CD4-positive, CD25-positive, alpha-beta regulatory T cell (primary cell): ENCODE data around the gene SPSB2. TPM values are rescaled to one million over a fixed set of nuclear protein-coding genes. Genes with fewer than 3 reads are reported as not detected.
"Not testable (repeated sequence)": the region's sequence is repeated elsewhere in the genome, so short reads cannot be mapped to it uniquely, and the experiment has no call there.

Source experiments
- ATAC-seq, 2 donors: fragments of 150-1000 bp; cut with Tn5 transposase; one replicate each; pipeline ENCODE4 v1.10.0; 2021; ENCODE audit warnings: low read depth in 2 of 2, moderate number of reproducible peaks in 2 of 2, moderate library complexity in 1 of 2
- DNase-seq, 3 donors: peaks; one replicate each; pipeline versions ENCODE4 v3.0.0 to v3.0.0-alpha.2; 2012 to 2022; ENCODE audit warnings: mixed read lengths in 1 of 3
- H3K27ac ChIP-seq: one replicate; pipeline ENCODE4 v1.7.0; 2013; ENCODE audit warnings: mild to moderate bottlenecking, low read length; ENCODE audit not compliant: insufficient read depth, poor library complexity, severe bottlenecking
- H3K27me3 ChIP-seq: one replicate; pipeline ENCODE4 v1.7.0; 2013; ENCODE audit warnings: low read length; ENCODE audit not compliant: control insufficient read depth, insufficient read depth
- H3K36me3 ChIP-seq: one replicate; pipeline ENCODE4 v1.7.0; 2013; ENCODE audit warnings: mild to moderate bottlenecking, low read length, moderate library complexity; ENCODE audit not compliant: control insufficient read depth, insufficient read depth
- H3K4me1 ChIP-seq: 2 replicates; pipeline ENCODE4 v1.7.0; 2013; ENCODE audit warnings: mild to moderate bottlenecking, low read length; ENCODE audit not compliant: insufficient read depth, control insufficient read depth, poor library complexity, severe bottlenecking
- H3K4me3 ChIP-seq: one replicate; pipeline ENCODE4 v1.7.0; 2013; ENCODE audit warnings: low read depth, mild to moderate bottlenecking, low read length, moderate library complexity
- H3K9me3 ChIP-seq, 2 experiments: 1 replicate in 1 of 2; 2 replicates in 1 of 2; pipeline ENCODE4 v1.7.0; 2013; ENCODE audit warnings: low read length in 2 of 2, mild to moderate bottlenecking in 1 of 2, moderate library complexity in 1 of 2; ENCODE audit not compliant: control insufficient read depth in 2 of 2
- H3K27ac Mint-ChIP-seq, 3 donors: one replicate each; pipeline ENCODE4 v1.8.0; 2020 to 2022; ENCODE audit warnings: mild to moderate bottlenecking in 3 of 3, mixed read lengths in 3 of 3, moderate library complexity in 2 of 3
- H3K27me3 Mint-ChIP-seq: one replicate; pipeline ENCODE4 v1.8.0; 2022; ENCODE audit warnings: mild to moderate bottlenecking, mixed read lengths
- H3K36me3 Mint-ChIP-seq: one replicate; pipeline ENCODE4 v1.8.0; 2020; ENCODE audit warnings: mixed read lengths
- H3K4me1 Mint-ChIP-seq, 4 donors: one replicate each; pipeline ENCODE4 v1.8.0; 2020 to 2022; ENCODE audit warnings: mixed read lengths in 4 of 4, mild to moderate bottlenecking in 1 of 4
- H3K4me3 Mint-ChIP-seq, 4 donors: one replicate each; pipeline ENCODE4 v1.8.0; 2020 to 2022; ENCODE audit warnings: mild to moderate bottlenecking in 4 of 4, mixed read lengths in 4 of 4, moderate library complexity in 3 of 4
- H3K9me3 Mint-ChIP-seq, 7 donors: one replicate each; pipeline ENCODE4 v1.8.0; 2020 to 2022; ENCODE audit warnings: mixed read lengths in 7 of 7, mild to moderate bottlenecking in 3 of 7, moderate library complexity in 2 of 7
- polyA plus RNA-seq, 4 donors: library from polyadenylated mRNA; unstranded; fragments of 300-500 nt; fragmentation: Illumina TruSeq; gene quantifications; one replicate each; pipeline ENCODE4 v1.2.3, GENCODE V29; 2021
- total RNA-seq: library from RNA; stranded (reverse); gene quantifications from one replicate; pipeline ENCODE4 v1.2.3, GENCODE V29; 2022

SPSB2 gene
- total and polyA plus RNA-seq, 5 donors from 2014 or later, result 8.0 to 19.2 (median 12.4) TPM

- Histone ChIP-seq H3K4me3 (no peak overlapping the region), H3K9me3 (no peaks in the 10 kb centered on the region), H3K27ac (peak overlapping the region; percentile 81), H3K4me1 (peaks cover 28% of the 10 kb centered on the region), H3K36me3 (peaks cover 21% of the 10 kb centered on the region), H3K27me3 (no peaks in the 10 kb centered on the region)
- H3K4me1 Mint-ChIP-seq, result peaks cover 0 to 48% (median 26%) of the 10 kb centered on the region in 4 donors
- H3K27me3 Mint-ChIP-seq, result no peaks in the 10 kb centered on the region
- H3K36me3 Mint-ChIP-seq, result peaks cover 20% of the 10 kb centered on the region
- peak overlapping the region; percentile 76 to 99 (median 88) for H3K4me3 Mint-ChIP-seq
- ATAC-seq, result no peak
- peak overlapping the region in 2 of 3 donors; percentile 14 to 86 for H3K27ac Mint-ChIP-seq
- no peaks in the 10 kb centered on the region for H3K9me3 Mint-ChIP-seq
- no peak for DNase-seq
Observed at GRCh38 chr12:6915789-6916285, 42.7 kb upstream of the SPSB2 start.

GRCh38 chr12:6914947-6915788 is 42.1 kb upstream of the SPSB2 start:
- no peak for ATAC-seq

GRCh38 chr12:6914246-6914946 is 41.3 kb upstream of the SPSB2 start, which contains the start of gene ENO2:
TSS of gene ENO2 (plus strand) at chr12:6914580. CDS start at chr12:6915833, 1,253 bp downstream.
- H3K4me1 Mint-ChIP-seq, result peaks cover 0 to 43% (median 27%) of the 10 kb centered on the region in 4 donors
- ATAC-seq (peak; percentile 94 to 97), DNase-seq (peak; percentile 81 to 87 (median 84))
- Histone ChIP-seq H3K9me3 (no peaks in the 10 kb centered on the region), H3K4me1 (peaks cover 28% of the 10 kb centered on the region), H3K4me3 (peak within 1 kb of the TSS; percentile 68), H3K27ac (peak within 1 kb of the TSS; percentile 81), H3K36me3 (peaks cover 19% of the 10 kb centered on the region), H3K27me3 (no peaks in the 10 kb centered on the region)
- H3K36me3 Mint-ChIP-seq, result peaks cover 13% of the 10 kb centered on the region
- no peaks in the 10 kb centered on the region for H3K27me3 Mint-ChIP-seq
- H3K27ac Mint-ChIP-seq, result peak within 1 kb of the TSS; percentile 86 to 97 (median 96)
- peak within 1 kb of the TSS; percentile 89 to 99 (median 94) for H3K4me3 Mint-ChIP-seq
- H3K9me3 Mint-ChIP-seq, result no peaks in the 10 kb centered on the region

More at GRCh38 chr12:6914947-6915788, 42.1 kb upstream of the SPSB2 start:
- H3K27ac Mint-ChIP-seq, result peak overlapping the region; percentile 82 to 97 (median 96)
- Histone ChIP-seq H3K36me3 (peaks cover 21% of the 10 kb centered on the region), H3K27me3 (no peaks in the 10 kb centered on the region), H3K4me3 (peak overlapping the region; percentile 68), H3K27ac (peak overlapping the region; percentile 81), H3K4me1 (peaks cover 28% of the 10 kb centered on the region), H3K9me3 (no peaks in the 10 kb centered on the region)
- peaks cover 20% of the 10 kb centered on the region for H3K36me3 Mint-ChIP-seq
- H3K4me3 Mint-ChIP-seq, result peak overlapping the region; percentile 89 to 99 (median 94)
- no peaks in the 10 kb centered on the region for H3K9me3 Mint-ChIP-seq
- peaks cover 0 to 48% (median 26%) of the 10 kb centered on the region in 4 donors for H3K4me1 Mint-ChIP-seq
- H3K27me3 Mint-ChIP-seq, result no peaks in the 10 kb centered on the region
- DNase-seq, result peak in 1 of 3 donors; percentile 23

GRCh38 chr12:6912164-6912935 is 39.2 kb upstream of the SPSB2 start:
- Mint-ChIP-seq H3K4me3 (peak overlapping the region; percentile 38 to 89 (median 58)), H3K4me1 (peaks cover 0 to 40% (median 25%) of the 10 kb centered on the region in 4 donors), H3K27me3 (no peaks in the 10 kb centered on the region), H3K9me3 (no peaks in the 10 kb centered on the region), H3K36me3 (peaks cover 3% of the 10 kb centered on the region), H3K27ac (peak overlapping the region in 2 of 3 donors; percentile 91)
- Histone ChIP-seq H3K9me3 (no peaks in the 10 kb centered on the region), H3K27me3 (no peaks in the 10 kb centered on the region), H3K27ac (no peak overlapping the region), H3K36me3 (peaks cover 11% of the 10 kb centered on the region), H3K4me1 (peaks cover 28% of the 10 kb centered on the region), H3K4me3 (no peak overlapping the region)
- ATAC-seq (no peak), DNase-seq (no peak)

GRCh38 chr12:6909421-6910145 is 36.5 kb upstream of the SPSB2 start:
- H3K36me3 ChIP-seq, result no peaks in the 10 kb centered on the region
- H3K27me3 Mint-ChIP-seq, result no peaks in the 10 kb centered on the region
- no peaks in the 10 kb centered on the region for H3K9me3 Mint-ChIP-seq
- no peaks in the 10 kb centered on the region for H3K27me3 ChIP-seq
- DNase-seq, result no peak
- no peaks in the 10 kb centered on the region for H3K36me3 Mint-ChIP-seq
- H3K4me1 ChIP-seq, result peaks cover 20% of the 10 kb centered on the region
- no peak overlapping the region for H3K27ac Mint-ChIP-seq
- H3K4me1 Mint-ChIP-seq, result peaks cover 0 to 15% (median 11%) of the 10 kb centered on the region in 4 donors
- peak overlapping the region in 2 of 4 donors; percentile 62 to 63 for H3K4me3 Mint-ChIP-seq
- no peaks in the 10 kb centered on the region for H3K9me3 ChIP-seq
- H3K4me3 ChIP-seq, result no peak overlapping the region
- H3K27ac ChIP-seq, result no peak overlapping the region
- ATAC-seq, result no peak

GRCh38 chr12:6908141-6908540 is 35.0 kb upstream of the SPSB2 start:
- not testable (repeated sequence) for H3K36me3 ChIP-seq, ATAC-seq, H3K27ac Mint-ChIP-seq, H3K4me1 Mint-ChIP-seq, H3K9me3 Mint-ChIP-seq, H3K36me3 Mint-ChIP-seq, H3K27me3 ChIP-seq, H3K4me3 Mint-ChIP-seq, H3K4me3 ChIP-seq, H3K9me3 ChIP-seq, H3K27me3 Mint-ChIP-seq, DNase-seq, H3K27ac ChIP-seq
- H3K4me1 ChIP-seq, result peaks cover 10% of the 10 kb centered on the region
